ENCODE results near the gene CUL1. TPM values are rescaled to one million over a fixed set of nuclear protein-coding genes. Genes with fewer than 3 reads are reported as not detected.

Gene CUL1

GRCh38 chr7:148838905-148839304, 140.2 kb downstream of the CUL1 start:
- H3K4me2 ChIP-seq (ENCODE audit: low read length), result no peak overlapping the region
- no peaks in the 10 kb centered on the region for H3K27me3 ChIP-seq (ENCODE audit: control insufficient read depth, insufficient read depth, low read length)
- no peaks in the 10 kb centered on the region for H3K9me3 ChIP-seq (replicated peaks; ENCODE audit: low read length)
- no peak overlapping the region for H3K9ac ChIP-seq (ENCODE audit: low read depth, low read length)
- no peak overlapping the region for H3K4me3 ChIP-seq (ENCODE audit: low read length)
- H3K36me3 ChIP-seq (ENCODE audit: insufficient read depth, low read length), result peaks cover 4% of the 10 kb centered on the region
- peaks cover 6% of the 10 kb centered on the region for H3K4me1 ChIP-seq (ENCODE audit: control insufficient read depth, insufficient read depth, low read length)

- H3K9me3 ChIP-seq (replicated peaks; ENCODE audit: low read length), result no peaks in the 10 kb centered on the region
- H3K4me3 ChIP-seq (ENCODE audit: low read length), result no peak overlapping the region
- no peak overlapping the region for H3K9ac ChIP-seq (ENCODE audit: low read depth, low read length)
- H3K4me2 ChIP-seq (ENCODE audit: low read length), result no peak overlapping the region
- no peaks in the 10 kb centered on the region for H3K36me3 ChIP-seq (ENCODE audit: insufficient read depth, low read length)
- H3K27me3 ChIP-seq (ENCODE audit: control insufficient read depth, insufficient read depth, low read length), result no peaks in the 10 kb centered on the region
- peaks cover 22% of the 10 kb centered on the region for H3K4me1 ChIP-seq (ENCODE audit: control insufficient read depth, insufficient read depth, low read length)
Observed at GRCh38 chr7:148847815-148848734, 149.4 kb downstream of the CUL1 start.

- peak overlapping the region; percentile 34 for H3K4me2 ChIP-seq (ENCODE audit: low read length)
- H3K36me3 ChIP-seq (ENCODE audit: insufficient read depth, low read length), result no peaks in the 10 kb centered on the region
- no peaks in the 10 kb centered on the region for H3K27me3 ChIP-seq (ENCODE audit: control insufficient read depth, insufficient read depth, low read length)
- H3K9me3 ChIP-seq (replicated peaks; ENCODE audit: low read length), result no peaks in the 10 kb centered on the region
- H3K9ac ChIP-seq (ENCODE audit: low read depth, low read length), result peak overlapping the region; percentile 31
- H3K4me1 ChIP-seq (ENCODE audit: control insufficient read depth, insufficient read depth, low read length), result peaks cover 22% of the 10 kb centered on the region
- no peak overlapping the region for H3K4me3 ChIP-seq (ENCODE audit: low read length)
Observed at GRCh38 chr7:148849393-148850098, 150.8 kb downstream of the CUL1 start.

GRCh38 chr7:148850564-148850963, 151.9 kb downstream of the CUL1 start:
- Histone ChIP-seq H3K36me3 (ENCODE audit: insufficient read depth, low read length) (no peaks in the 10 kb centered on the region), H3K4me1 (ENCODE audit: control insufficient read depth, insufficient read depth, low read length) (peaks cover 22% of the 10 kb centered on the region), H3K9ac (ENCODE audit: low read depth, low read length) (no peak overlapping the region), H3K27me3 (ENCODE audit: control insufficient read depth, insufficient read depth, low read length) (no peaks in the 10 kb centered on the region), H3K4me2 (ENCODE audit: low read length) (no peak overlapping the region), H3K4me3 (ENCODE audit: low read length) (no peak overlapping the region), H3K9me3 (replicated peaks; ENCODE audit: low read length) (no peaks in the 10 kb centered on the region)

Small RNAs within 50 kb of the gene (small RNA-seq; reads per million reads assigned to genes)
- not detected for gene RNU7-20P
